Myometrial cell (primary cell): ENCODE results near the gene OSBPL2. TPM values are rescaled to one million over a fixed set of nuclear protein-coding genes. Genes with fewer than 3 reads are reported as not detected.

Source experiments
- total RNA-seq: library from RNA; depleted of rRNA; stranded (reverse); fragments of >200 nt; gene quantifications from 2 replicates; pipeline ENCODE4 v1.2.3, GENCODE V29; 2015

The OSBPL2 gene
- 13.3 and 24.5 TPM in 2 replicates for total RNA-seq

DNA sequence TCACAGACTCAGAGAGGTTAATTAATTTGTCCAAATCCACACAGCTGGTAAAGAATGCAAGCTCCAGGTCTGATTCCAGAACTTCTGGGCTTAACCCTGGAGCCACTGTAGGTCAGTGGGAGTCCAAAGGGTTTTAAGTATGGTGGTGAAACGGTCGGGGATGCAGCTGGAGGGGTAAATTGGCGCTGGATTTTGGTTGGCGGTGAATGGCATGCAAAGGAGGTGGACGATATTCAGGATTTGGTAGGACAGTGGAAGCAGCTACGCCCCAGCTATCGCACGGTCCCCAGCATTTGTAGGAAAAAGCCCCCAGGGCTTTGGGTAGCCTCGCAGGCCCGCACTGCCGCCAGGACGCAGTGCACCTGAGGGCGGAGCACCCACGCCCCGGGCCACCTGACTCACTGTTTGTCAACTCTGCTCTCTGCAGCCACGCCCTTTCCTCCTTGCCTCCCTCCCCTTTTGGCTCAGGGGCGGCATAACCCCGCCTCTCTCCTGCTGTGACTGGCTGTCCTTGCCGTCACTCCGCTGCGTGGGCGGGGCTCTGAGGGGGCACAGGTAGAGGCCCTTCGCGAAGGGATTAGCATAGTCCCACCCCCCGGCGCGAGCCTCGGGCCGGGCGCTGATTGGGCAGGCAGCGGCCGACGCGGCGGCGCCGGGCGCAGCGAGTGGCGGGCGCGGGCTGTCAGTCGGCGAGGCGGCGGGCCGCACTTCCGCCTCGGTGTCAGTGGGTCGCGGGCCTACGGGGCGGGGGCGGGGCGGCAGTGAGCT lies at the start of gene OSBPL2:
Gene OSBPL2 (plus strand): TSS at position 721 of the 768 bp plus-strand sequence. CDS start 17,664 bp downstream, outside the sequence.

DNA sequence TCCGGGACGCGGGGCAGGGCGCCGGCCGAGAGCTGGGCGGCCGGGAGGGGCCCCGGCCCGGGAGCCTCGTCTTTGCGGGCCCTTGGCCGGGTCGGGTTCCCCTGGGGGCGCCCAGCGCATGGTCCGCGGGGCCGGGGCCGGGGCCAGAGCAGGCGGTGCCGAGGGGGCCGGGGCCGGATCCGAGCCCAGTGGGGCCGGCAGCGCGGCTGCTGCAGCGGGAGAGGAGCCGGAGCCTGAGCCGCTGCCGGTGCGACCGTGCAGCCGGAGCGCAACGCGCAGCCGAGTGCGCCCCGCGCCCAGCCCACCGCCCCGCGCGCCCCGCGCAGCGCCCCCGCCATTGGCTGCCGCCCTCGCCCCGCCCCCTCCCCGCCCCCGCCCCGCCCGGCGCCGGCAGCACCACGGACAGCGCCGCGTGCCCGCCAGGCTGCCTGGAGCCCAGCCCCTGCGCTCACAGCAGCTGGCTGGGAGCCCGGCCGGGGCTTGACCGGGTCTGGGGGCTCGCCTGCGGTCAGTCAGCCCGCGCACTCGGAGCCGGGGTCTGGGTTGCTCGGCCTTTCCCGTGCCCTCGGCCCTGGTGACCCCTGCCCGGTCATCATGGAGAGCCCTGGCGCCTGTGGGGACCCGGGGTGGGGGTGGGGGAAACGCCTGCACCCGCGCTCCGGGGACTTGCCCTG lies 18.2 kb upstream of the OSBPL2 start, which contains the start of gene HRH3:
Gene HRH3 (minus strand): TSS at position 287 of the 674 bp plus-strand sequence. CDS start 308 bp downstream, outside the sequence.

DNA sequence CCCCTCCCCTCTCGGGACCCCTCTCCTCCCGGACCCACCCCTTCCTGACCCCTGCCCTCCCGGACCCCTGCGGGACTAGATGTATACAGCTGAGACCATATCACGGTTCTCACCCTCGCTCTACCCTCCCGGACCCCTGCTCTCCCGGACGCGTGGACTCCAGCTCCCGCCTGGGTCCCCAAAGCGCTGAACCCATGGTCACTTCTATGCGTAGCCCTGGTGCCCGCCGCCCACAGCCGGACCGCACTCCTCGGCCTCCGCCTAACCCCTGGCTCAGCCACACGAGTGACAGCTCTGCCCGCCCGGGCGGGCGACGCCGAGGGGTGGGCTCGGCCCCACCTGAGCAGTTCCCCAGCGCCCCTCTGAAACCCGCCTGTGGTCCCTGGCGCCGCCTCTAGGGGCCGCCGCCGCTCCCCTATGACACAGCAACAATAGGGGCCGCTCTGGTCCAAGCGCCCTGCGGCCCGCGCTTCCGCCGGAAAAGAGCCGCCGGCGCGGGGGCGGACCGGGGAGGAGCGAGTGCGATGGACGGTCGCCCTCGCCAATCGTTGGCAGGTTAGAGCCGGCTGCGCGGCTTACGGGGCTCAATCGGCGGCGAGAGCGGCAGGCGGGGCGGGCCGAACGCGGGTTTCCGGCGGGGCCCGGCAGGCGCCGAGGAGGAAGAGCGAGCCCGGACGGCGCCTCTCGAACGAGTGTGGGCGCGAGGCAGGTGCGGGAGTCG lies 64.2 kb downstream of the OSBPL2 start, which contains the start of gene ADRM1:
Gene ADRM1 (plus strand): TSS at position 657 of the 721 bp plus-strand sequence. CDS start 572 bp downstream, outside the sequence.

Other genes with a start within 250 kb of the OSBPL2 start
- 2.1 and 5.5 TPM in 2 replicates for gene TAF4, start 172.6 kb upstream of the OSBPL2 start, total RNA-seq
- gene LSM14B, start 116.0 kb upstream of the OSBPL2 start, total RNA-seq = 17.9 and 20.0 TPM in 2 replicates
- 520 and 556 TPM in 2 replicates for gene PSMA7, start 95.1 kb upstream of the OSBPL2 start, total RNA-seq
- 4.3 and 6.9 TPM in 2 replicates for gene SS18L1, start 94.8 kb upstream of the OSBPL2 start, total RNA-seq
- 10.6 and 18.2 TPM in 2 replicates for gene MTG2, start 55.5 kb upstream of the OSBPL2 start, total RNA-seq
- not detected in 2 replicates for gene HRH3, start 18.2 kb upstream of the OSBPL2 start, total RNA-seq
- 186 and 199 TPM in 2 replicates for gene ADRM1, start 64.5 kb downstream of the OSBPL2 start, total RNA-seq
- 16.3 and 20.8 TPM in 2 replicates for gene LAMA5, start 128.8 kb downstream of the OSBPL2 start, total RNA-seq
- gene RPS21, start 148.6 kb downstream of the OSBPL2 start, total RNA-seq = 3,372 and 3,765 TPM in 2 replicates
- gene CABLES2, start 168.8 kb downstream of the OSBPL2 start, total RNA-seq = 4.6 and 5.7 TPM in 2 replicates
- gene RBBP8NL, start 189.0 kb downstream of the OSBPL2 start, total RNA-seq = not detected in 2 replicates
- gene GATA5, start 237.5 kb downstream of the OSBPL2 start, total RNA-seq = not detected in 2 replicates